HepG2 (cell line): ENCODE measurements around the gene BHLHA9. TPM values are rescaled to one million over a fixed set of nuclear protein-coding genes. Genes with fewer than 3 reads are reported as not detected.

ENCODE experiments used
- ATAC-seq: fragments of 200-7000 bp; cut with Tn5 transposase; 3 replicates; pipeline ENCODE4 v1.9.1; 2020; ENCODE audit warnings: mild to moderate bottlenecking, moderate library complexity
- Bru-seq: library from RNA; stranded (reverse); fragments of 400-500 nt; gene quantifications from one replicate; lab custom pipeline; 2021; lab: Mats Ljungman, UMichigan
- BruChase-seq, 2 experiments: library from RNA; stranded (reverse); fragments of 400-500 nt; gene quantifications; one replicate each; lab custom pipeline; 2021; lab: Mats Ljungman, UMichigan
- BruUV-seq: library from RNA; stranded (reverse); fragments of 400-500 nt; replicated peaks from 2 replicates; lab custom pipeline; 2021; lab: Mats Ljungman, UMichigan
- CTCF ChIA-PET: fragments of 300-600 bp; formaldehyde crosslinking; extraction: SDS; loops from one replicate; lab custom pipeline; 2021; ENCODE audit warnings: low total read pairs, inconsistent platforms, low intra/inter-chr PET ratio; lab: Yijun Ruan, JAX
- POLR2A ChIA-PET: fragments of 350-600 bp; sonication (Branson Sonifier 250); formaldehyde crosslinking; loops from one replicate; lab custom pipeline; 2020; ENCODE audit warnings: antibody characterized with exemption, inconsistent platforms; lab: Yijun Ruan, JAX
- DNase-seq: peaks from one replicate; pipeline ENCODE4 v3.0.0-alpha.2; 2015; ENCODE audit warnings: low spot score
- FAIRE-seq: peaks from 3 replicates; lab custom pipeline; 2011; peaks lifted over from hg19 to GRCh38; lab: Jason Lieb, UNC
- H2AFZ ChIP-seq: one replicate; pipeline ENCODE4 v1.6.1; 2011; ENCODE audit warnings: low read length, inconsistent platforms
- H3K27ac ChIP-seq: fragments of 300-600 bp; 3 replicates; pipeline ENCODE4 v1.8.0; 2011; ENCODE audit warnings: mixed run types, mild to moderate bottlenecking, mixed read lengths, low read length, inconsistent platforms; ENCODE audit not compliant: insufficient read depth; ENCODE audit errors: extremely low read length
- H3K27me3 ChIP-seq, 2 experiments: fragments of 200-600 bp in 1 of 2; 2 replicates in 1 of 2; 3 replicates in 1 of 2; pipeline versions ENCODE4 v1.6.0 to v1.8.0; 2011; ENCODE audit warnings: low read length in 2 of 2, mild to moderate bottlenecking in 2 of 2, moderate library complexity in 2 of 2, inconsistent platforms in 1 of 2; ENCODE audit not compliant: insufficient read depth in 2 of 2, control insufficient read depth in 1 of 2
- H3K36me3 ChIP-seq, 2 experiments: fragments of 200-600 bp in 1 of 2; replicated peaks in 1 of 2; 2 replicates in 1 of 2; 3 replicates in 1 of 2; pipeline versions ENCODE4 v1.5.1 to v1.8.0; 2011; ENCODE audit warnings: low read length in 2 of 2, inconsistent platforms in 1 of 2; ENCODE audit not compliant: insufficient read depth in 2 of 2, control insufficient read depth in 1 of 2
- H3K4me1 ChIP-seq: 2 replicates; pipeline ENCODE4 v1.5.1; 2012; ENCODE audit warnings: low read length, inconsistent platforms; ENCODE audit not compliant: insufficient read depth
- H3K4me2 ChIP-seq: 2 replicates; pipeline ENCODE4 v1.6.0; 2011; ENCODE audit warnings: low read depth, low read length, inconsistent platforms
- H3K4me3 ChIP-seq, 3 experiments: fragments of 200-600 bp in 1 of 3; sonication (generic), shearing (Covaris generic) in 1 of 3; replicated peaks in 1 of 3; 2 replicates each; pipeline ENCODE4 v1.5.1; 2011 to 2016; ENCODE audit warnings: low read length in 3 of 3, inconsistent platforms in 2 of 3, low read depth in 2 of 3, mild to moderate bottlenecking in 2 of 3, control low read depth in 1 of 3, mixed read lengths in 1 of 3; ENCODE audit not compliant: insufficient read depth in 1 of 3
- H3K79me2 ChIP-seq: one replicate; pipeline ENCODE4 v1.6.1; 2011; ENCODE audit warnings: low read length, inconsistent platforms; ENCODE audit not compliant: insufficient read depth
- H3K9ac ChIP-seq: 2 replicates; pipeline ENCODE4 v1.6.0; 2011; ENCODE audit warnings: mild to moderate bottlenecking, low read depth, low read length, inconsistent platforms; ENCODE audit not compliant: insufficient read depth
- H3K9me3 ChIP-seq: 2 replicates; pipeline ENCODE4 v1.5.1; 2012; ENCODE audit warnings: mild to moderate bottlenecking, low read length
- H4K20me1 ChIP-seq: 2 replicates; pipeline ENCODE4 v1.6.0; 2011; ENCODE audit warnings: inconsistent platforms, mild to moderate bottlenecking, low read length, moderate library complexity; ENCODE audit not compliant: insufficient read depth
- DR1 ChIP-seq: sonication (generic); formaldehyde crosslinking; IDR thresholded peaks from 2 replicates; pipeline ENCODE4 v1.8.0; 2021; ENCODE audit warnings: mild to moderate bottlenecking, missing genetic modification reagents, inconsistent platforms
- ZNF737 ChIP-seq: sonication (generic); formaldehyde crosslinking; IDR thresholded peaks from 2 replicates; pipeline ENCODE4 v1.5.0; 2020; ENCODE audit warnings: missing genetic modification reagents, mild to moderate bottlenecking, borderline replicate concordance
- ZNF800 ChIP-seq: sonication (generic); formaldehyde crosslinking; IDR thresholded peaks from 2 replicates; pipeline ENCODE4 v1.4.0; 2020; ENCODE audit warnings: missing genetic modification reagents
- WGBS: methylation state at CpG from one replicate; pipeline ENCODE4 v1.1.6; 2017; ENCODE audit warnings: low lambda C conversion rate; 5-methylcytosine and 5-hydroxymethylcytosine counted together
- in situ Hi-C: cut with HindIII; loops from 2 replicates; pipeline ENCODE4 v1.10.0; 2017; ENCODE audit warnings: low pct_unique_long_range_greater_than_20kb; ENCODE audit not compliant: extremely low pct_ligation_motif_present
- intact Hi-C: fragments of 100-400 bp; cut with micrococcal nuclease; formaldehyde crosslinking; loops from one replicate; pipeline ENCODE4 v1.10.0; 2022; ENCODE audit not compliant: unreplicated experiment
- long read RNA-seq, 2 experiments: library from RNA in 1 of 2; library from polyadenylated mRNA in 1 of 2; stranded (forward) in 1 of 2; unstranded in 1 of 2; transcript quantifications; one replicate each; pipeline ENCODE4 v2.0.0, GENCODE V29; 2019 to 2022
- polyA minus RNA-seq, 3 experiments: library from RNA; depleted of rRNA, polyadenylated mRNA; stranded (reverse); fragments of >200 nt; gene quantifications; 2 replicates each; pipeline ENCODE4 v1.2.3, GENCODE V29; 2011; ENCODE audit warnings: low replicate concordance in 1 of 3
- polyA plus RNA-seq, 8 experiments: library from polyadenylated mRNA; depleted of rRNA in 3 of 8; stranded (reverse) in 7 of 8; unstranded in 1 of 8; fragments of >200 nt; fragmentation: Illumina TruSeq in 4 of 8; extraction: Trizol in 4 of 8; gene quantifications; 2 replicates each; pipeline versions ENCODE4 v1.2.1 to v1.2.3, GENCODE V29; 2011 to 2016; ENCODE audit warnings: low read depth in 4 of 8, missing spikeins in 1 of 8, mixed read lengths in 1 of 8; ENCODE audit not compliant: insufficient read depth in 1 of 8
- total RNA-seq, 5 experiments: library from RNA; depleted of rRNA; stranded (reverse); fragments of >200 nt; fragmentation: Illumina TruSeq; extraction: Trizol; gene quantifications; 2 replicates each; pipeline ENCODE4 v1.2.3, GENCODE V29; 2016; ENCODE audit warnings: low read depth in 1 of 5

The BHLHA9 gene
- total RNA-seq (2016; rRNA removed; fragmentation: Illumina TruSeq; extraction: Trizol) (not detected in 2 replicates), polyA plus RNA-seq (2011; rRNA removed) (not detected in 2 replicates), polyA minus RNA-seq (2011; rRNA and poly(A)+ RNA removed; ENCODE audit: low replicate concordance) (not detected in 2 replicates), Bru-seq, nascent RNA (not detected), BruChase-seq, experiment 1, labeled RNA remaining after a 6-hour chase (not detected), BruChase-seq, experiment 2, labeled RNA remaining after a 2-hour chase (not detected)
- not detected in 2 replicates for total RNA-seq (2016; cell fraction: cytosol; rRNA removed; fragmentation: Illumina TruSeq; extraction: Trizol; ENCODE audit: low read depth)
- total RNA-seq (2016; cell fraction: insoluble cytoplasmic fraction; rRNA removed; fragmentation: Illumina TruSeq; extraction: Trizol) = not detected in 2 replicates
- not detected in 2 replicates for total RNA-seq (2016; cell fraction: membrane; rRNA removed; fragmentation: Illumina TruSeq; extraction: Trizol)
- total RNA-seq (2016; cell fraction: nucleus; rRNA removed; fragmentation: Illumina TruSeq; extraction: Trizol) = not detected in 2 replicates
- polyA plus RNA-seq (2011; cell fraction: cytosol; rRNA removed) = not detected in 2 replicates
- not detected in 2 replicates for polyA plus RNA-seq (2011; cell fraction: nucleus; rRNA removed)
- polyA plus RNA-seq (2012) = not detected in 2 replicates
- polyA plus RNA-seq (2016; cell fraction: cytosol; fragmentation: Illumina TruSeq; extraction: Trizol; ENCODE audit: low read depth) = not detected in 2 replicates
- not detected in 2 replicates for polyA plus RNA-seq (2016; cell fraction: insoluble cytoplasmic fraction; fragmentation: Illumina TruSeq; extraction: Trizol; ENCODE audit: low read depth)
- polyA plus RNA-seq (2016; cell fraction: membrane; fragmentation: Illumina TruSeq; extraction: Trizol; ENCODE audit: low read depth) = not detected in 2 replicates
- not detected in 2 replicates for polyA plus RNA-seq (2016; cell fraction: nucleus; fragmentation: Illumina TruSeq; extraction: Trizol; ENCODE audit: insufficient read depth, low read depth)
- not detected in 2 replicates for polyA minus RNA-seq (2011; cell fraction: cytosol; rRNA and poly(A)+ RNA removed)
- not detected in 2 replicates for polyA minus RNA-seq (2011; cell fraction: nucleus; rRNA and poly(A)+ RNA removed)
- long read RNA-seq, experiment 1 = 0 reads
- long read RNA-seq, experiment 2 = 0 reads

GRCh38 chr17:1270210-1271029, at the start of gene BHLHA9:
Gene BHLHA9 (plus strand): TSS chr17:1270444. CDS start chr17:1270564, 120 bp downstream.
- Histone ChIP-seq H3K4me1 (peaks cover 21% of the 10 kb centered on the region), H3K27ac (no peak within 1 kb of the TSS), H3K9me3 (no peaks in the 10 kb centered on the region), H3K4me3 (no peak within 1 kb of the TSS), H3K79me2 (no peaks in the 10 kb centered on the region), H3K4me2 (no peak within 1 kb of the TSS), H3K36me3 (no peaks in the 10 kb centered on the region), H3K27me3 (peaks cover 5 to 46% of the 10 kb centered on the region in 2 experiments), H4K20me1 (no peaks in the 10 kb centered on the region), H3K9ac (no peak within 1 kb of the TSS), H2AFZ (no peak within 1 kb of the TSS)
- no peak for DNase-seq
- in situ Hi-C loops = loop anchor here (5.0 to 10.0 kb wide), 2 partner anchors 62 to 244 kb away; partner anchors contain the start of gene INPP5K
- intact Hi-C loops = no loop called here
- ChIA-PET CTCF (no interaction called here), POLR2A (no interaction called here)
- WGBS = 45% methylated on average over 52 of the region's 93 CpGs
- TF ChIP-seq DR1 (CRISPR knock-in tag) (no peak), ZNF800 (0 out of 2 replicates have a peak, but pooled peaks have one; percentile 53), ZNF737 (CRISPR knock-in tag) (no peak)
- FAIRE-seq = no peak
- no TSS peak for BruUV-seq
- no peak for ATAC-seq
